OCI-LY3 (cell line): ENCODE data around the gene PLOD2.
A peak's percentile ranks its signal among the peaks of the same experiment; 100 is the strongest.

Source experiments
- H2AFZ ChIP-seq: fragments of 200-600, 300-600 bp; shearing (Covaris generic); 2 replicates; pipeline ENCODE4 v1.6.0; 2014; ENCODE audit warnings: antibody characterized with exemption, low read depth, low read length
- H3K27ac ChIP-seq: fragments of 200-600, 300-600 bp; sonication (generic); 2 replicates; pipeline ENCODE4 v1.5.1; 2014; ENCODE audit warnings: mild to moderate bottlenecking, low read length, moderate library complexity, mixed read lengths
- H3K27me3 ChIP-seq: fragments of 200-600, 300-600 bp; sonication (generic); 2 replicates; pipeline ENCODE4 v1.6.1; 2014; ENCODE audit warnings: low read depth, low read length, mixed read lengths
- H3K36me3 ChIP-seq: fragments of 200-600, 300-600 bp; sonication (generic); replicated peaks from 2 replicates; pipeline ENCODE3; 2014; ENCODE audit warnings: low read depth, low read length, mixed read lengths
- H3K4me1 ChIP-seq: fragments of 300-600, 200-600 bp; sonication (generic); 2 replicates; pipeline ENCODE4 v1.6.1; 2014; ENCODE audit warnings: low read length, mixed read lengths
- H3K4me2 ChIP-seq: fragments of 200-600, 300-600 bp; sonication (generic); 2 replicates; pipeline ENCODE4 v1.6.1; 2014; ENCODE audit warnings: low read length, mixed read lengths
- H3K4me3 ChIP-seq: fragments of 300-600, 200-600 bp; sonication (generic); 2 replicates; pipeline ENCODE4 v1.5.1; 2014; ENCODE audit warnings: antibody characterized with exemption, mild to moderate bottlenecking, low read length, moderate library complexity
- H3K79me2 ChIP-seq: fragments of 300-600, 200-600 bp; shearing (Covaris generic); 2 replicates; pipeline ENCODE4 v1.6.1; 2014; ENCODE audit warnings: mild to moderate bottlenecking, low read length, mixed read lengths
- H3K9ac ChIP-seq: fragments of 300-600, 200-600 bp; shearing (Covaris generic); 2 replicates; pipeline ENCODE4 v1.6.0; 2014; ENCODE audit warnings: mild to moderate bottlenecking, low read length, moderate library complexity
- H3K9me3 ChIP-seq: fragments of 200-600, 300-600 bp; shearing (Covaris generic); 2 replicates; pipeline ENCODE4 v1.6.1; 2014; ENCODE audit warnings: low read length, mixed read lengths; ENCODE audit not compliant: insufficient read depth
- H4K20me1 ChIP-seq: fragments of 200-600, 300-600 bp; sonication (generic); 2 replicates; pipeline ENCODE4 v1.6.1; 2016; ENCODE audit warnings: low read length, mixed read lengths; ENCODE audit not compliant: insufficient read depth
- CTCF ChIP-seq: fragments of 200-600, 300-600 bp; sonication (generic); IDR thresholded peaks from 2 replicates; pipeline ENCODE4 v1.5.1; 2014; ENCODE audit warnings: antibody characterized with exemption, low read length, low read depth
- EZH2phosphoT487 ChIP-seq: fragments of 200-600 bp; shearing (Covaris generic); IDR thresholded peaks from 2 replicates; pipeline ENCODE4 v1.6.1; 2018; ENCODE audit warnings: antibody characterized with exemption, mixed run types, low read depth

PLOD2 gene

GRCh38 chr3:146166826-146167225 is 5.8 kb upstream of the PLOD2 start:
- Histone ChIP-seq H3K27me3 (no peaks in the 10 kb centered on the region), H3K9me3 (no peaks in the 10 kb centered on the region), H3K27ac (no peak overlapping the region), H4K20me1 (no peaks in the 10 kb centered on the region), H3K36me3 (no peaks in the 10 kb centered on the region), H3K9ac (no peak overlapping the region), H3K79me2 (no peaks in the 10 kb centered on the region), H3K4me2 (no peak overlapping the region), H3K4me3 (no peak overlapping the region), H2AFZ (peak overlapping the region; percentile 25; the same call in 1 of the 2 replicates), H3K4me1 (no peaks in the 10 kb centered on the region)
- no peak for TF ChIP-seq EZH2phosphoT487
- TF ChIP-seq CTCF = no peak

GRCh38 chr3:146166415-146166821 is 5.4 kb upstream of the PLOD2 start:
- Histone ChIP-seq H3K9ac (no peak overlapping the region), H3K27ac (no peak overlapping the region), H2AFZ (peak overlapping the region; percentile 25; the same call in 1 of the 2 replicates), H3K27me3 (no peaks in the 10 kb centered on the region), H3K4me1 (no peaks in the 10 kb centered on the region), H3K9me3 (no peaks in the 10 kb centered on the region), H3K36me3 (no peaks in the 10 kb centered on the region), H3K4me3 (no peak overlapping the region), H4K20me1 (no peaks in the 10 kb centered on the region), H3K4me2 (no peak overlapping the region), H3K79me2 (no peaks in the 10 kb centered on the region)
- TF ChIP-seq EZH2phosphoT487 = no peak
- no peak for TF ChIP-seq CTCF

- Histone ChIP-seq H3K4me2 (no peak overlapping the region), H3K27me3 (no peaks in the 10 kb centered on the region)
These were observed 4.9 kb upstream of the PLOD2 start for GRCh38 chr3:146165877-146166276.

More at GRCh38 chr3:146165877-146166276, 4.9 kb upstream of the PLOD2 start:
- Histone ChIP-seq H2AFZ (no peak overlapping the region), H3K9me3 (no peaks in the 10 kb centered on the region), H3K27ac (no peak overlapping the region), H3K36me3 (no peaks in the 10 kb centered on the region), H3K4me1 (no peaks in the 10 kb centered on the region), H3K9ac (no peak overlapping the region), H4K20me1 (no peaks in the 10 kb centered on the region), H3K79me2 (no peaks in the 10 kb centered on the region), H3K4me3 (no peak overlapping the region)
- no peak for TF ChIP-seq CTCF
- TF ChIP-seq EZH2phosphoT487 = no peak
